Measurements from ENCODE around the gene OMG. TPM values are rescaled to one million over a fixed set of nuclear protein-coding genes. Genes with fewer than 3 reads are reported as not detected.

The OMG gene, protein sequence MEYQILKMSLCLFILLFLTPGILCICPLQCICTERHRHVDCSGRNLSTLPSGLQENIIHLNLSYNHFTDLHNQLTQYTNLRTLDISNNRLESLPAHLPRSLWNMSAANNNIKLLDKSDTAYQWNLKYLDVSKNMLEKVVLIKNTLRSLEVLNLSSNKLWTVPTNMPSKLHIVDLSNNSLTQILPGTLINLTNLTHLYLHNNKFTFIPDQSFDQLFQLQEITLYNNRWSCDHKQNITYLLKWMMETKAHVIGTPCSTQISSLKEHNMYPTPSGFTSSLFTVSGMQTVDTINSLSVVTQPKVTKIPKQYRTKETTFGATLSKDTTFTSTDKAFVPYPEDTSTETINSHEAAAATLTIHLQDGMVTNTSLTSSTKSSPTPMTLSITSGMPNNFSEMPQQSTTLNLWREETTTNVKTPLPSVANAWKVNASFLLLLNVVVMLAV
- total RNA-seq, result 1.9 and 4.5 TPM in 2 replicates

DNA sequence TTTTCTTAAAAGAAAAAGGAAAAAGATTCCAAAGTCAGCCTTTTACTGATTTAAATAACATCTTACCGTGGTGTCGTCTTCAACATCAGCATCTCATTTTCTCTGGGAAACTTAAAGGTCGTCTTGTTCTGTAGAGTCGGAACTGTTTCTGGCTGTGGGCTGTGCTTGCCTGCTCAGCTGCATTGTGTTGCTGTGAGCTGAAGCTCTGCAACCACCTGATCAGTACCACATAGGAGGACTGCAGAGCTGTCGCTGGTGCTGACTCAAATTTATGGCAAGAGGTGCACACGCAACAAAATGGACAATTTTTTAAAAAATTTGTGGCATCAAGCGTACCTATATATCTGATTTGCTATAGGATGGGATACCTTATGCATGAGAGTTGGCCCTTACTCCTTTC is at the start of gene OMG:
Gene OMG (minus strand): TSS at position 150 of the 400 bp plus-strand sequence. CDS start 908 bp downstream, outside the sequence.

DNA sequence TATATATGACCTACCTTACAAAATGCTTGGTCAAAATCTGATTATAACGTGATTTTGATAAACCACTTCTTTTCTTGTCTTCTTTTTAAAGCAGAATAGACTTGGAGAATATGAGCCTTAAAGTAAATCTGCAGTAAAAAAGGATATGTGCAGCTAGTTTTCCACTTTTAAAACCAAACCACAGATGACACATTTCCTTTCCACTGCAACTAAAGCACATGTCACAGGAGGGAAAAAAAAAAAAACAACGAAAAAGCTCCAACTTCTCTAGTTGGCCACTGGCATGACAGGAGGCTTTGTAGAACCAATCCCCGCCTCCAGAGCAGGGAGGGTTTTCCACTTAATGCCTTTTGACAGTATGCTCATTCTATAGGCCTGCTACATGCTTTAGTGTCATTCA is 24.4 kb upstream of the OMG start, which contains the start of gene EVI2A:
Gene EVI2A (minus strand): TSS at position 142 of the 400 bp plus-strand sequence. CDS start 2,609 bp downstream, outside the sequence.

DNA sequence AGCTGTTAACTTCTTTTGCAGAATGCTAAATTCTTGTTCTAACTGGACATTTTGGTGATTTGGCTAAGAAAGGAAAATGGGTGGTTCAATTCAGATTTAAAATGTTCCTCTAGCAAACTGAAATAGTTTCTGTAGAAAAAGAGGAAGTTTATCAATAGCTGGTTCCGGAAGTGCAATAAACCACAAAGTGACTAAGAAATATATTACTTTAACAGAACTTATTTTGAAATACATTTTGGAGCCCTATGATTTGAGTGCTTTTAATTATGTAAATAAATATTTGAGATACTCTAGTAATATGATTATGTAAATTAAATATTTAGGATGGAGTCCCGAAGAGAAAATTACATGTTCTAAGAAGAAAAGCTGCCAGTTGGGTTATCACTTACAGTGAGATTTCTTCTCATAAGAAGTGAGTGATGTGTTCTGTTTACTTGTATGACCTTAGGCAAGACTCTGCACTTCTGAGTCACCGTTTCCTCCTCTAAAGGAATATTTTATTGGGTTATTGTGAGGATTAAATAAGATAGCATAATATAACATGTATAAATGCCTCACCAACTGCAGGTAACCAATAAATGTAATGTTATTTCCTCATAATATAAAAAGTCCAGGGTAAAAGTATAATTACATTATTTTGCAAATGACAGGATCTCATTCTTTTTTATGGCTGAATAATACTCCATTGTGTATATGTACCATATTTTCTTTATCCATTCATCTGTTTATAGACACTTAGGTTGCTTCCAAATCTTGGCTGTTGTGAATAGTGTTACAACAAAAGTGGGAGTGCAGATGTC is 17.1 kb upstream of the OMG start, which contains the start of gene EVI2B:
Gene EVI2B (minus strand): TSS at position 73 of the 800 bp plus-strand sequence. CDS start 8,445 bp downstream, outside the sequence.

Other genes with a start within 250 kb of the OMG start
- gene NF1, start 202.3 kb downstream of the OMG start, total RNA-seq, result 38.1 and 47.3 TPM in 2 replicates
- gene EVI2B, start 16.8 kb upstream of the OMG start, total RNA-seq, result 2.9 and 3.2 TPM in 2 replicates
- gene EVI2A, start 24.4 kb upstream of the OMG start, total RNA-seq, result 7.6 and 7.8 TPM in 2 replicates
- 0.34 and 0.75 TPM in 2 replicates for gene RAB11FIP4, start 94.4 kb upstream of the OMG start, total RNA-seq

Measured in cardiac ventricle fibroblast (primary cell).